K562 (cell line): ENCODE data around the gene MAP4K1.

Experiments used
- CBX5 ChIP-seq: IDR thresholded peaks from 2 replicates; pipeline ENCODE4 v1.6.1; 2014; ENCODE audit warnings: low read depth, borderline replicate concordance
- EZH2 ChIP-seq: IDR thresholded peaks from 2 replicates; pipeline ENCODE4 v1.6.1; 2012; ENCODE audit warnings: low read depth, mild to moderate bottlenecking, inconsistent platforms, low read length, borderline replicate concordance
- FOXJ3 ChIP-seq: sonication (generic); formaldehyde crosslinking; IDR thresholded peaks from 2 replicates; pipeline ENCODE4 v1.4.0; 2020; ENCODE audit warnings: mild to moderate bottlenecking, missing genetic modification reagents
- KLF10 ChIP-seq: fragments of 250-450 bp; sonication (Bioruptor Pico); IDR thresholded peaks from 2 replicates; pipeline ENCODE4 v1.6.1; 2021; ENCODE audit warnings: matching md5 sums
- PCBP1 ChIP-seq: fragments of 200-400 bp; formaldehyde crosslinking; IDR thresholded peaks from 2 replicates; pipeline ENCODE4 v1.6.1; 2018; ENCODE audit warnings: mild to moderate bottlenecking, low read depth, low read length; ENCODE audit not compliant: poor library complexity, severe bottlenecking
- POLR2A ChIP-seq: fragments of 450-650 bp; conservative IDR thresholded peaks from 2 replicates; pipeline ENCODE4 v1.6.1; 2016
- POLR2AphosphoS5 ChIP-seq: IDR thresholded peaks from 2 replicates; pipeline ENCODE4 v1.6.1; 2011; ENCODE audit warnings: mild to moderate bottlenecking, low read depth, low read length, moderate library complexity; ENCODE audit not compliant: control insufficient read depth, insufficient read depth
- SAP30 ChIP-seq: fragments of 200-600 bp; sonication (generic); IDR thresholded peaks from 2 replicates; pipeline ENCODE4 v1.6.1; 2012; ENCODE audit warnings: borderline replicate concordance, low read depth, mild to moderate bottlenecking, moderate library complexity, low read length, control low read depth, inconsistent platforms; ENCODE audit not compliant: insufficient read depth, poor library complexity, severe bottlenecking
- SMARCC2 ChIP-seq: fragments of 450-650 bp; IDR thresholded peaks from 2 replicates; pipeline ENCODE4 v1.6.1; 2017; ENCODE audit warnings: antibody characterized with exemption, moderate library complexity, mild to moderate bottlenecking, low read depth
- SREBF2 ChIP-seq: sonication (generic); formaldehyde crosslinking; IDR thresholded peaks from 2 replicates; pipeline ENCODE4 v1.4.0; 2020; ENCODE audit warnings: mild to moderate bottlenecking, missing genetic modification reagents
- TAF7 ChIP-seq: fragments of 450-650 bp; IDR thresholded peaks from 2 replicates; pipeline ENCODE4 v1.6.1; 2016; ENCODE audit warnings: missing genetic modification characterization, missing compliant biosample characterization
- TFAM ChIP-seq: fragments of 250-450 bp; sonication (Bioruptor Pico); conservative IDR thresholded peaks from 2 replicates; pipeline ENCODE4 v1.5.0; 2021; ENCODE audit warnings: mild to moderate bottlenecking, moderate library complexity
- TF ChIP-seq, protein P1 (sequence below): fragments of 250-450 bp; sonication (Bioruptor Pico); IDR thresholded peaks from 2 replicates; pipeline ENCODE4 v1.9.0; 2021; ENCODE audit warnings: mild to moderate bottlenecking
- TF ChIP-seq, protein P2 (sequence below): fragments of 150-350 bp; conservative IDR thresholded peaks from 2 replicates; pipeline ENCODE4 v1.6.1; 2014; ENCODE audit warnings: low read length

DNA sequence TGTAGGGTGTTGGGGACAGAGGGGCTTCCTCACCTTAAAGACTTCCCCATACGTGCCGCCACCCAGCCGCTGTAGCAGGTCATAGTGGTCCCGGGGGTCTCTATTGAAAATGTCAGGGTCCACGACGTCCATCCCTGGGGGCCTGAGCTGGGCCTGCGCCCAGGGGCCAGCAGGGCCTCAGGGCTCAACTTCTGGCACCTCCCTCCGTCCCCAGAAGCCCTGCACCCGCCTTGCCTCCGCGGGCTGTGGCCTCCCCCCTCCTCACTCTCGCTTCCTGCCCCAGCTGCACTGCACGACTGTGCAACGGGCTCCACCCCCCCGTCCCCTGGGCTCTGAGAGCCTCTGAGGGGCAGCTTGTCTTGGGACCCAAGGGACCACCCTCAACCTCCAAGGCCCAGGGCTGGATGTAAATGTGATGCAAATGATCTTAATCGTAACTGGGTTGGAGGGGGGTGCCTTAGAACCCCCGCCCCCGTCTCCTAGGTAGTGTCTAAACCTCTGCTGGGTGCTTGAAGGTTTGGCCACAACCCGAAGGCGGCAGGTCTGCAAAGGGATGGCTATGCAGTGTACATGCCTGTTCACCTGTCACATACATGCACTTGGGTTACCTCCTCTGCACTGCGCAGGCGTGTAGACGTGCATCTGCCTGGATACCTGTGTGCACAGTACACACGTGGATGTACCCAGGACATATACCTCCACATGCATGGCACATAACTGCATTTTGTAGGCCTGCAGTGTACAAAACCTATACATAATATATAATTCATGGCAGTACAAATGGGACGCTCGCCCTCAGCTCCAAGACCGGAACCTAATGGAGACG lies at the start of gene MAP4K1:
- no peak for TF ChIP-seq SAP30
- TF ChIP-seq FOXJ3 = no peak
- no peak for TF ChIP-seq SMARCC2
- TF ChIP-seq KLF10 (CRISPR knock-in tag) = no peak
- TF ChIP-seq POLR2AphosphoS5 = no peak
- TF ChIP-seq SREBF2 (CRISPR knock-in tag) = no peak
- TF ChIP-seq TFAM (CRISPR knock-in tag) = no peak
- no peak for TF ChIP-seq TAF7
- TF ChIP-seq CBX5 = no peak
- TF ChIP-seq, protein P1, sequence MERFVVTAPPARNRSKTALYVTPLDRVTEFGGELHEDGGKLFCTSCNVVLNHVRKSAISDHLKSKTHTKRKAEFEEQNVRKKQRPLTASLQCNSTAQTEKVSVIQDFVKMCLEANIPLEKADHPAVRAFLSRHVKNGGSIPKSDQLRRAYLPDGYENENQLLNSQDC (CRISPR knock-in tag) = no peak
- no peak for TF ChIP-seq POLR2A
- TF ChIP-seq, protein P2, sequence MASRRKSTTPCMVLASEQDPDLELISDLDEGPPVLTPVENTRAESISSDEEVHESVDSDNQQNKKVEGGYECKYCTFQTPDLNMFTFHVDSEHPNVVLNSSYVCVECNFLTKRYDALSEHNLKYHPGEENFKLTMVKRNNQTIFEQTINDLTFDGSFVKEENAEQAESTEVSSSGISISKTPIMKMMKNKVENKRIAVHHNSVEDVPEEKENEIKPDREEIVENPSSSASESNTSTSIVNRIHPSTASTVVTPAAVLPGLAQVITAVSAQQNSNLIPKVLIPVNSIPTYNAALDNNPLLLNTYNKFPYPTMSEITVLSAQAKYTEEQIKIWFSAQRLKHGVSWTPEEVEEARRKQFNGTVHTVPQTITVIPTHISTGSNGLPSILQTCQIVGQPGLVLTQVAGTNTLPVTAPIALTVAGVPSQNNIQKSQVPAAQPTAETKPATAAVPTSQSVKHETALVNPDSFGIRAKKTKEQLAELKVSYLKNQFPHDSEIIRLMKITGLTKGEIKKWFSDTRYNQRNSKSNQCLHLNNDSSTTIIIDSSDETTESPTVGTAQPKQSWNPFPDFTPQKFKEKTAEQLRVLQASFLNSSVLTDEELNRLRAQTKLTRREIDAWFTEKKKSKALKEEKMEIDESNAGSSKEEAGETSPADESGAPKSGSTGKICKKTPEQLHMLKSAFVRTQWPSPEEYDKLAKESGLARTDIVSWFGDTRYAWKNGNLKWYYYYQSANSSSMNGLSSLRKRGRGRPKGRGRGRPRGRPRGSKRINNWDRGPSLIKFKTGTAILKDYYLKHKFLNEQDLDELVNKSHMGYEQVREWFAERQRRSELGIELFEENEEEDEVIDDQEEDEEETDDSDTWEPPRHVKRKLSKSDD = no peak
- no peak for TF ChIP-seq PCBP1
- no peak for TF ChIP-seq EZH2
